Astrocyte (in vitro differentiated cells and primary cell): Measurements from ENCODE around the gene TNFRSF19.

Experiments used
- EZH2 ChIP-seq: IDR thresholded peaks from 2 replicates; pipeline ENCODE4 v1.6.1; 2012; ENCODE audit warnings: mild to moderate bottlenecking, low read length, inconsistent platforms; ENCODE audit not compliant: insufficient read depth
- TF ChIP-seq, protein P1 (sequence below): IDR thresholded peaks from 2 replicates; pipeline ENCODE4 v1.5.1; 2011; ENCODE audit warnings: low read depth, mild to moderate bottlenecking, inconsistent platforms, low read length, moderate library complexity; ENCODE audit not compliant: insufficient read depth

DNA sequence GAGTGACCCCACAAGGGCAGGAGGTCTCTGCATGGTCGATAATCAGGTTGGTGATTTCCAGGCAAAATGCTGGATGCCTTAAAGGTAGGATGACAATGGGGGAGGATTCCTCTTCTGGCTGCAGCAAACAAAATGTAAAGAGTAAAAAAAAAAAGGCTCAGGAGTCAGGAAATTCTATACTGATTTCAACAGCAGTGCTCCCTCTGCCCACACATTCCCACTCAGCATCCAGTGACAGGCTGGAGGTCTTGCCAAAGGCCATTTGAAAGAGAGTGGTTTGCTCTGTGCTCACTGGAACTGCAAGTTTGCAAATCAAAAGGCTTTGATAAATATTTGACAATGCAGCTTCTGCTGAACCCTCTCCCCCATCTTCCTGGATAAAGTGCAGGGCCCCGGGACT is 135.4 kb downstream of the TNFRSF19 start:
- TF ChIP-seq, protein P1, sequence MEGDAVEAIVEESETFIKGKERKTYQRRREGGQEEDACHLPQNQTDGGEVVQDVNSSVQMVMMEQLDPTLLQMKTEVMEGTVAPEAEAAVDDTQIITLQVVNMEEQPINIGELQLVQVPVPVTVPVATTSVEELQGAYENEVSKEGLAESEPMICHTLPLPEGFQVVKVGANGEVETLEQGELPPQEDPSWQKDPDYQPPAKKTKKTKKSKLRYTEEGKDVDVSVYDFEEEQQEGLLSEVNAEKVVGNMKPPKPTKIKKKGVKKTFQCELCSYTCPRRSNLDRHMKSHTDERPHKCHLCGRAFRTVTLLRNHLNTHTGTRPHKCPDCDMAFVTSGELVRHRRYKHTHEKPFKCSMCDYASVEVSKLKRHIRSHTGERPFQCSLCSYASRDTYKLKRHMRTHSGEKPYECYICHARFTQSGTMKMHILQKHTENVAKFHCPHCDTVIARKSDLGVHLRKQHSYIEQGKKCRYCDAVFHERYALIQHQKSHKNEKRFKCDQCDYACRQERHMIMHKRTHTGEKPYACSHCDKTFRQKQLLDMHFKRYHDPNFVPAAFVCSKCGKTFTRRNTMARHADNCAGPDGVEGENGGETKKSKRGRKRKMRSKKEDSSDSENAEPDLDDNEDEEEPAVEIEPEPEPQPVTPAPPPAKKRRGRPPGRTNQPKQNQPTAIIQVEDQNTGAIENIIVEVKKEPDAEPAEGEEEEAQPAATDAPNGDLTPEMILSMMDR = no peak
- no peak for TF ChIP-seq EZH2
